Testis (tissue), 2 donors: ENCODE results near the gene TSEN2.

Experiments
- POLR2A ChIP-seq: fragments of 450-650 bp; IDR thresholded peaks from one replicate; pipeline ENCODE4 v1.6.1; 2017; ENCODE audit warnings: antibody characterized with exemption, mild to moderate bottlenecking, moderate library complexity
- TF ChIP-seq, protein P1 (sequence below), 3 experiments: fragments of 450-650 bp in 2 of 3; fragments of 200-600 bp in 1 of 3; sonication (generic) in 1 of 3; IDR thresholded peaks; one replicate each; pipeline ENCODE4 v1.5.1; 2016 to 2019; ENCODE audit warnings: antibody characterized with exemption in 3 of 3, mild to moderate bottlenecking in 2 of 3, moderate library complexity in 1 of 3

GRCh38 chr3:12545473-12545791 lies 61.2 kb downstream of the TSEN2 start, which contains the start of gene MKRN2OS:
- TF ChIP-seq, protein P1, sequence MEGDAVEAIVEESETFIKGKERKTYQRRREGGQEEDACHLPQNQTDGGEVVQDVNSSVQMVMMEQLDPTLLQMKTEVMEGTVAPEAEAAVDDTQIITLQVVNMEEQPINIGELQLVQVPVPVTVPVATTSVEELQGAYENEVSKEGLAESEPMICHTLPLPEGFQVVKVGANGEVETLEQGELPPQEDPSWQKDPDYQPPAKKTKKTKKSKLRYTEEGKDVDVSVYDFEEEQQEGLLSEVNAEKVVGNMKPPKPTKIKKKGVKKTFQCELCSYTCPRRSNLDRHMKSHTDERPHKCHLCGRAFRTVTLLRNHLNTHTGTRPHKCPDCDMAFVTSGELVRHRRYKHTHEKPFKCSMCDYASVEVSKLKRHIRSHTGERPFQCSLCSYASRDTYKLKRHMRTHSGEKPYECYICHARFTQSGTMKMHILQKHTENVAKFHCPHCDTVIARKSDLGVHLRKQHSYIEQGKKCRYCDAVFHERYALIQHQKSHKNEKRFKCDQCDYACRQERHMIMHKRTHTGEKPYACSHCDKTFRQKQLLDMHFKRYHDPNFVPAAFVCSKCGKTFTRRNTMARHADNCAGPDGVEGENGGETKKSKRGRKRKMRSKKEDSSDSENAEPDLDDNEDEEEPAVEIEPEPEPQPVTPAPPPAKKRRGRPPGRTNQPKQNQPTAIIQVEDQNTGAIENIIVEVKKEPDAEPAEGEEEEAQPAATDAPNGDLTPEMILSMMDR (IDR thresholded peaks at IDR 0.05), result no peak
- no peak for TF ChIP-seq POLR2A
